Esophagus muscularis mucosa (tissue), 4 donors: ENCODE measurements around the gene BACE1-AS. TPM values are rescaled to one million over a fixed set of nuclear protein-coding genes. Genes with fewer than 3 reads are reported as not detected.

ENCODE experiments used
- DNase-seq: peaks from one replicate; pipeline ENCODE4 v3.0.0-alpha.2; 2017; ENCODE audit errors: extremely low spot score
- H3K27ac ChIP-seq, 4 donors: fragments of 200-600 bp; sonication (generic); replicated peaks in 1 of 4; 1 replicate in 3 of 4; 2 replicates in 1 of 4; pipeline ENCODE4 v1.5.1; 2016 to 2019; ENCODE audit warnings: mild to moderate bottlenecking in 1 of 4
- H3K27me3 ChIP-seq, 4 donors: fragments of 200-600 bp; sonication (generic); one replicate each; pipeline versions ENCODE4 v1.5.1 to v1.6.0; 2016 to 2019
- H3K36me3 ChIP-seq, 4 donors: fragments of 200-600 bp; sonication (generic); one replicate each; pipeline ENCODE4 v1.5.1; 2016 to 2019
- H3K4me1 ChIP-seq, 4 donors: fragments of 200-600 bp; sonication (generic); one replicate each; pipeline ENCODE4 v1.5.1; 2016 to 2019
- H3K4me3 ChIP-seq, 4 donors: fragments of 200-600 bp; sonication (generic); 1 replicate in 2 of 4; 2 replicates in 2 of 4; pipeline ENCODE4 v1.5.1; 2016 to 2019; ENCODE audit warnings: mild to moderate bottlenecking in 4 of 4, moderate library complexity in 1 of 4
- H3K9me3 ChIP-seq, 4 donors: fragments of 200-600 bp; sonication (generic); 1 replicate in 3 of 4; 2 replicates in 1 of 4; pipeline ENCODE4 v1.5.1; 2016 to 2019
- CTCF ChIP-seq, 3 experiments: fragments of 200-600 bp in 2 of 3; fragments of 450-650 bp in 1 of 3; sonication (generic) in 2 of 3; IDR thresholded peaks; one replicate each; pipeline ENCODE4 v1.5.1; 2017 to 2019; ENCODE audit warnings: antibody characterized with exemption in 3 of 3, mild to moderate bottlenecking in 2 of 3, moderate library complexity in 1 of 3
- EP300 ChIP-seq: sonication (generic); formaldehyde crosslinking; IDR thresholded peaks from one replicate; pipeline ENCODE4 v1.6.1; 2017; ENCODE audit warnings: antibody characterized with exemption
- POLR2A ChIP-seq: fragments of 450-650 bp; IDR thresholded peaks from one replicate; pipeline ENCODE4 v1.6.1; 2017; ENCODE audit warnings: antibody characterized with exemption, moderate library complexity, mild to moderate bottlenecking, low read depth
- POLR2AphosphoS5 ChIP-seq, 2 donors: sonication (generic); formaldehyde crosslinking; IDR thresholded peaks; one replicate each; pipeline ENCODE4 v1.6.1; 2017; ENCODE audit warnings: antibody characterized with exemption in 2 of 2
- WGBS: methylation state at CpG from one replicate; pipeline ENCODE4 v1.1.5; 2018; 5-methylcytosine and 5-hydroxymethylcytosine counted together
- intact Hi-C: fragments of 100-400 bp; cut with DNase I; formaldehyde crosslinking; loops from one replicate; pipeline ENCODE4 v1.15.1; 2023
- total RNA-seq, 4 donors: library from RNA; depleted of rRNA; stranded (reverse); fragments of >200 nt; gene quantifications; one replicate each; pipeline versions ENCODE4 v1.1.0 to v1.2.1, GENCODE V29; 2016

Gene BACE1-AS
- total RNA-seq, 4 donors from 2014 or later, result 7.5 to 13.2 (median 11.1) TPM

- Histone ChIP-seq H3K4me1 (peaks cover 18 to 23% (median 20%) of the 10 kb centered on the region in 4 donors), H3K4me3 (peak overlapping the region; percentile 24 to 34 (median 30)), H3K27me3 (no peaks in the 10 kb centered on the region), H3K36me3 (peaks cover 0 to 14% (median 3%) of the 10 kb centered on the region in 4 donors), H3K9me3 (no peaks in the 10 kb centered on the region), H3K27ac (no peak overlapping the region)
- DNase-seq, result no peak
- intact Hi-C loops, result no loop called here
- TF ChIP-seq POLR2A (no peak), EP300 (no peak), POLR2AphosphoS5 (IDR thresholded peaks at IDR 0.05) (no peak), CTCF (IDR thresholded peaks at IDR 0.05) (no peak)
- under 1% methylated on average over 9 of the region's 17 CpGs for WGBS
Observed at GRCh38 chr11:117300283-117300663, 9.1 kb downstream of the BACE1-AS start.

- Histone ChIP-seq H3K27ac (no peak overlapping the region), H3K4me1 (peaks cover 18 to 23% (median 20%) of the 10 kb centered on the region in 4 donors), H3K27me3 (no peaks in the 10 kb centered on the region), H3K36me3 (peaks cover 0 to 9% (median 2%) of the 10 kb centered on the region in 4 donors), H3K4me3 (peak overlapping the region in 3 of 4 donors; percentile 24 to 32 (median 29)), H3K9me3 (no peaks in the 10 kb centered on the region)
- TF ChIP-seq POLR2A (no peak), CTCF (IDR thresholded peaks at IDR 0.05) (no peak), POLR2AphosphoS5 (IDR thresholded peaks at IDR 0.05) (no peak), EP300 (no peak)
- 63% methylated on average over 5 of the region's 5 CpGs for WGBS
- DNase-seq, result no peak
- intact Hi-C loops, result no loop called here
Observed at GRCh38 chr11:117300773-117301172, 9.6 kb downstream of the BACE1-AS start.

GRCh38 chr11:117302228-117302627 lies 11.1 kb downstream of the BACE1-AS start:
- no peaks in the 10 kb centered on the region for H3K9me3 ChIP-seq
- peaks cover 18 to 23% (median 20%) of the 10 kb centered on the region in 4 donors for H3K4me1 ChIP-seq
- no peak overlapping the region for H3K27ac ChIP-seq
- WGBS, result 96% methylated on average over 6 of the region's 7 CpGs
- DNase-seq, result no peak
- H3K27me3 ChIP-seq, result no peaks in the 10 kb centered on the region
- intact Hi-C loops, result no loop called here
- H3K4me3 ChIP-seq, result no peak overlapping the region
- H3K36me3 ChIP-seq, result peaks cover 0 to 8% (median 2%) of the 10 kb centered on the region in 4 donors
- no peak for TF ChIP-seq POLR2AphosphoS5 (IDR thresholded peaks at IDR 0.05)
- TF ChIP-seq CTCF (IDR thresholded peaks at IDR 0.05), result no peak
- TF ChIP-seq POLR2A, result no peak
- no peak for TF ChIP-seq EP300

GRCh38 chr11:117303101-117303500 lies 12.0 kb downstream of the BACE1-AS start:
- Histone ChIP-seq H3K36me3 (peaks cover 0 to 8% (median 2%) of the 10 kb centered on the region in 4 donors), H3K4me3 (no peak overlapping the region), H3K9me3 (no peaks in the 10 kb centered on the region), H3K27ac (no peak overlapping the region), H3K27me3 (no peaks in the 10 kb centered on the region), H3K4me1 (peaks cover 18 to 23% (median 20%) of the 10 kb centered on the region in 4 donors)
- intact Hi-C loops, result no loop called here
- no peak for DNase-seq
- 90% methylated on average over 3 of the region's 4 CpGs for WGBS
- no peak for TF ChIP-seq POLR2AphosphoS5 (IDR thresholded peaks at IDR 0.05)
- TF ChIP-seq CTCF (IDR thresholded peaks at IDR 0.05), result no peak
- no peak for TF ChIP-seq EP300
- no peak for TF ChIP-seq POLR2A
